Measurements from ENCODE around the gene OTOGL. TPM values are rescaled to one million over a fixed set of nuclear protein-coding genes. Genes with fewer than 3 reads are reported as not detected.

OTOGL gene
- total and polyA plus RNA-seq, 7 donors = 0.03 to 0.30 (median 0.07) TPM; not detected in 2

DNA sequence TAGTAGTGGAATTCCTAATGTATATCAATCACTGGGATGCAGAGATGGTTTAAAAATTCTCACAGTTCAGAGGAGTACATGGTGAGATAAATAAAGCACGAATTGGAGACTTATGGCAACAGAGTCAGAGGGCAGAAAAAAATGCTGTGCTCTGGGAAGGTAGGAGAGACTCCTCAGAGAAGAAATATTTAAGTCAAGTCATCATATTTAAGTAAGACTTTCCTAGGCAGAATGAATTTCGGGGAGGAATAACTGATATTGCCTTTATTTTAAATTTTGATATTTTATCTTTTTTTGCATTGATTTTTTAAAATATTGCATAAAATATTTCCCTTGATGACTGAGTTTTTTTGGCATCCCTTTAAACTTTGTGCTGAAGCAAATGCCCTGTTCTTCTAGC, 67.4 kb downstream of the OTOGL start:
- no peak for ATAC-seq
- Histone ChIP-seq H3K4me3 (no peak overlapping the region), H3K9me3 (no peaks in the 10 kb centered on the region), H3K4me1 (no peaks in the 10 kb centered on the region), H3K27me3 (ENCODE audit: insufficient read depth in 3 of 3, low read length in 2 of 3) (no peaks in the 10 kb centered on the region), H3K27ac (no peak overlapping the region), H3K36me3 (ENCODE audit: insufficient read depth in 1 of 2, low read depth in 1 of 2) (no peaks in the 10 kb centered on the region)
- TF ChIP-seq, protein P1, sequence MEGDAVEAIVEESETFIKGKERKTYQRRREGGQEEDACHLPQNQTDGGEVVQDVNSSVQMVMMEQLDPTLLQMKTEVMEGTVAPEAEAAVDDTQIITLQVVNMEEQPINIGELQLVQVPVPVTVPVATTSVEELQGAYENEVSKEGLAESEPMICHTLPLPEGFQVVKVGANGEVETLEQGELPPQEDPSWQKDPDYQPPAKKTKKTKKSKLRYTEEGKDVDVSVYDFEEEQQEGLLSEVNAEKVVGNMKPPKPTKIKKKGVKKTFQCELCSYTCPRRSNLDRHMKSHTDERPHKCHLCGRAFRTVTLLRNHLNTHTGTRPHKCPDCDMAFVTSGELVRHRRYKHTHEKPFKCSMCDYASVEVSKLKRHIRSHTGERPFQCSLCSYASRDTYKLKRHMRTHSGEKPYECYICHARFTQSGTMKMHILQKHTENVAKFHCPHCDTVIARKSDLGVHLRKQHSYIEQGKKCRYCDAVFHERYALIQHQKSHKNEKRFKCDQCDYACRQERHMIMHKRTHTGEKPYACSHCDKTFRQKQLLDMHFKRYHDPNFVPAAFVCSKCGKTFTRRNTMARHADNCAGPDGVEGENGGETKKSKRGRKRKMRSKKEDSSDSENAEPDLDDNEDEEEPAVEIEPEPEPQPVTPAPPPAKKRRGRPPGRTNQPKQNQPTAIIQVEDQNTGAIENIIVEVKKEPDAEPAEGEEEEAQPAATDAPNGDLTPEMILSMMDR (IDR thresholded peaks at IDR 0.05) = no peak
- 72 to 78% (median 73%) methylated on average over 2 of the region's 2 CpGs for WGBS, 3 donors
- DNase-seq = no peak
- intact Hi-C loops (cut with DNase I) = no loop called here

- TF ChIP-seq, protein P1 (IDR thresholded peaks at IDR 0.05) = no peak
- H3K27ac ChIP-seq = no peak overlapping the region
- H3K9me3 ChIP-seq = no peaks in the 10 kb centered on the region
- no peaks in the 10 kb centered on the region for H3K27me3 ChIP-seq (ENCODE audit: insufficient read depth in 3 of 3, low read length in 2 of 3)
- DNase-seq = no peak
- intact Hi-C loops (cut with DNase I) = no loop called here
- no peak for ATAC-seq
- no peaks in the 10 kb centered on the region for H3K4me1 ChIP-seq
- H3K36me3 ChIP-seq (ENCODE audit: insufficient read depth in 1 of 2, low read depth in 1 of 2) = no peaks in the 10 kb centered on the region
- H3K4me3 ChIP-seq = no peak overlapping the region
Measured at GRCh38 chr12:80168936-80169335, 69.6 kb downstream of the OTOGL start.

DNA sequence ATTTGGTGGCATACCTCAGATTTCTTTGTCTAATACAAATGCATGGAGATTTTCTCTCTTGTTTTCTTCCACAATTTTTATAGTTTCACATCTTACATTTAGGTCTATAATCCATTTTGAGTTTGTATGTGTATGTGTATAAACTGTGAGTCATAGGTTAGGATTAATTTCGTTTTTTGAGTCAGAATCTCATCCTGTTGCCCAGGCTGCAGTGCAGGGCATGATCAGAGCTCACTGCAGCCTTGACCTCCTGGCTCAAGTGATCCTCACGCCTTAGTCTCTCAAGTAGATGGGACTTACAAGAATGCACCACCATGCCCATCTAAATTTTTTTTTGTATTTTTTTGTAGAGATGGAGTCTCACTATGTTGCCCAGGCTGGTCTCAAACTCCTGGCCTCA, 71.6 kb downstream of the OTOGL start:
- Histone ChIP-seq H3K4me1 (no peaks in the 10 kb centered on the region), H3K4me3 (no peak overlapping the region), H3K9me3 (no peaks in the 10 kb centered on the region), H3K27me3 (ENCODE audit: insufficient read depth in 3 of 3, low read length in 2 of 3) (no peaks in the 10 kb centered on the region), H3K36me3 (ENCODE audit: insufficient read depth in 1 of 2, low read depth in 1 of 2) (no peaks in the 10 kb centered on the region), H3K27ac (no peak overlapping the region)
- intact Hi-C loops (cut with DNase I) = no loop called here
- DNase-seq (no peak), ATAC-seq (no peak)
- 71 to 84% (median 73%) methylated on average over 2 of the region's 2 CpGs for WGBS, 3 donors
- TF ChIP-seq, protein P1 (IDR thresholded peaks at IDR 0.05) = no peak

GRCh38 chr12:80173083-80173864, 73.9 kb downstream of the OTOGL start:
- Histone ChIP-seq H3K27ac (no peak overlapping the region), H3K4me1 (no peaks in the 10 kb centered on the region), H3K9me3 (no peaks in the 10 kb centered on the region), H3K36me3 (ENCODE audit: insufficient read depth in 1 of 2, low read depth in 1 of 2) (no peaks in the 10 kb centered on the region), H3K27me3 (ENCODE audit: insufficient read depth in 3 of 3, low read length in 2 of 3) (no peaks in the 10 kb centered on the region), H3K4me3 (no peak overlapping the region)
- ATAC-seq = no peak
- TF ChIP-seq, protein P1 (IDR thresholded peaks at IDR 0.05) = no peak
- no peak for DNase-seq
- 83 to 90% (median 88%) methylated on average over 5 of the region's 5 CpGs for WGBS, 3 donors
- intact Hi-C loops (cut with DNase I) = no loop called here

Data from psoas muscle (tissue), 8 donors.